DMS 273 treated with DMSO at 0.1 percent for 48 hours (cell line): ENCODE results near the gene ST6GALNAC5.
"Not testable (repeated sequence)": the region's sequence is repeated elsewhere in the genome, so short reads cannot be mapped to it uniquely, and the experiment has no call there.

ENCODE experiments used
- DNase-seq: peaks from one replicate; lab custom pipeline; 2025; lab: John Stamatoyannopoulos, UW

The ST6GALNAC5 gene

DNA sequence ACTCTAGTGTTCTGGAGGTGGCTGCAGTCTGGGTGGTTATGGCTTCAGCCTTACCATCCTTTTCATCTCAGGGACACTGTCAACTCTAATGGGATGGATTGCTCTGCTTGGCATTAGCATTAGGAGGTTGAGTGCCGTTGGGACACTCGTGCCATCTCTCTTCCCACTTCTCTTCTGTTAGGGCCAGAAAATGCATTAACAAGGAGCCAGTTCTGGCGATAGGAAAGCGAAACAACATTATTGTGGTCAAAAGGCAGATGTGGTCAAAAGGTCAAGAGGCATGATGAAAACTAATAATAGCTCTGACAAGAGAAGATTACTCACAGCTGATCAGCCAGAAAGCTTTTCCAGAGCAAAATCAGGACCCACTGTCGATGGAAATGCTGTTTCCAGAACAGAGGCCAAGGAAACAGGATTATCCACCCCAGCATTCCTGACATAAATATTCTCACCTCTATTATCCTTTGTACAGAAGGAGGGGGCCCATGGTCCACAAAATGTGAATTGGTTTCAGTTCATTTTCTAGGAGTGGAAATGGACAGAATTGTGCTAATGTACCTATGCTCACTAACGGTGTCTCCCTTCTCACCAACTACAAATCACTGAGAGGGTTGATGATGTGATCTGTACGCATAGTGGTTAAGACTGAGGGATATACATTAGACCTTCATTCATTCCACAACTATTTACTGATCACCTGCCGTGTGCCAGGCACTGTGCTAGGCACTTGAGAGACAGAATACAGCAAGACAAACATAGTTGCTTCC, 72.0 kb downstream of the ST6GALNAC5 start:
- no peak for DNase-seq

DNA sequence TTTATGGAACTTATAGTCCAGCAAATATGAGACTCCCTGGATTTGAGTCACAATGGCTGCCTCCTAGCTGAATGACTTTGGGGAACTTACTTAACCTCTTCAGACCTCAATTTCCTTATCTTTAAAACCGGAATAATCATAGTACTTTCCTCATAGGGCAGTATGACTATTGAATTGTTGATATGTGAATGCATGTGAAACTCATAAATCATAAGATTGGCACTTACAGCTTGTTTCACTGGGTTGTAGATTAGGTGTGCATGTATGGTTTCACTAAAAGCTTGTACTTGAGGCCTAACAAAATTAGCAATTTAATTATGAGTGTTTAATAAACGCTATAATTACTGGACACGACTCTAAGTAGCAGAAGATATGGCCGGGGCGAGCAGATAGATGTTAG, 72.5 kb downstream of the ST6GALNAC5 start:
- DNase-seq = no peak

DNA sequence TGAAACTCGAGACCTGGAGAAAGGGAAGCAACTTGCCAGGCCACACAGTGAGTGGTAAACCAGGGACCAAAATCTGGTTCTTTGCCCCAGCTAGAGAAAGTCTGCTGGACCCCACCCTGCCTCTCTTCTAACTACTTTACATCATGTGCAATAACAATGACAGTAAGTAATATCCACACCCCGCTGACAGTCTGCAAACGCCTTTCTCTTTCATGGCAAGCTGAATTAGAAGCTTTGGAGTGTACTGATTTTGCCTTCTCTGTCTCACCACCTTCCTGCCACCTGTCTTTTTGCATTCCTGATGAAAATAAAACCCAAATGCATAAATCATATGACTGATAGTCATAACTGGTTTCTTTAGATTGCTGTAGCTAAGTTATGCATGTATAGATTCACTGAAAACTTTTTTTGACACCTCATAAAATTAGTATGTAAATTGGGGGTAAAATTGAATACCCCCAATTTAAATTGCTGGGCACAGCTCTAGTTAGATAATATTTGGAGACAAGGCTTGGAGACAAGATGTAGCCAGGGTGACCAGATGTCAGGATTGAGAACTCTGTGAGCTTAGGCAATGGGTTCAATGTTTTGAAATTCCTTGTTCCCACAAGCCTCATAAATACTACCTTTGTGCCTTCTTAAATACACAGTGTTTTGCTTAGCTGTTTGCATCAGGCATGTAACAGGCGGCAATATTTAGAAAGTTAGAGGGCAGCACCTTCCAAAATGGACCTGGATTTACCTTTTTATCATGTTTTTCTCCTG, 73.5 kb downstream of the ST6GALNAC5 start:
- no peak for DNase-seq

DNA sequence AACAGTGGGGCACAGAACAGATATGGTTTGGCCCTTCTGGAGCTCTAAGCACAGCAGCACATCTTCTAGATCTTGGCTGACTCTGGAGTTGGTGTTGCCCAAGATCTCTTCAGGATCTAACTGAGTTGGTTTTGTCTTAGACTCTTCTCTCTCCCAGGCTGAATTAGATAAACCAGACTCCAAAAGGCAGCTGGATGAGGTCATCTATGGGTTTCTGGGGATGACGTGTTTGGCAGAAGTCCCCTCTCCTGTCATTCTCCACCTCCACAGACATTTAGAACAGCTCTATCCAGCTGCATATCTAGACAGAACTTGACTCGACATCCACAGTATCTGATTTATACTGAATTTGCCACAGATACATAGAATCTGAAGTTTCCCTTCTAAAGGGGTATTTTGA, 75.3 kb downstream of the ST6GALNAC5 start:
- DNase-seq = no peak

DNA sequence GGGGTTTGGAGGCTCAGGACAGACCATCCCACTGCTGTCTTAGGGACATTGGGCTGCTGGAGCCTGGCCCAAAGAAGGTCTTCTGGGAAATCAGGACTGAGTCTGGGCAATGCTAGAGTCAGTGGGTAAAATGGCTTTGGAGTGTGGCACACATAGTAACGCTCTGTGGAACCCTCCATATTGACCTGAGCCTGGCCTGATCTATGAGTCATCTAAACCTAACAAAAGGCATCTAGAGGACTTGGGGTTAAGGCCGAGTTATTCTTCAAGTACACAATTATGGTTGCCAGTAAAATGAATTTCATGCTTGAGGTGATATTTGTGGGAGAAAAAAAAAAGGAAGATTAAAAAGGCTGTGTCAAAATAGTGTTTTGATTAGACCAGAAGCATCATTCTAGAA, 77.7 kb downstream of the ST6GALNAC5 start:
- no peak for DNase-seq

DNA sequence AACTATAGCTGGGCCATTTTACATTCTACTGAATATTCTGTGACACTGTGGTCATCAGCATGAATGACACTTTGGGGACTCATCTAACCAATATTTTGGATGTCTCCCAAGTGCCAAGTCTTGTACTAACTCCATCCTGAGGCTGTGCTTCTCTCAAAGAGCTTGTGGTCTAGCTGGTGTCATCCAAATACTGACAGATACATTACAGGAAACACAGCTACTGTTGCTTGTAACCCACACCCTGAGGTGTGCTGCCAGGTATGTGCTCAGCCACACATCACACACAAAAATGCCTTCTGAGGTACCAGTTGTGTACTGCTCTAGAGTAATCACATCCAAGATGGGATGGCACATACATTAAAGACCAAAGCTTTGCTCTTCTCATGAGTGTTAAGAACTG, 81.6 kb downstream of the ST6GALNAC5 start:
- no peak for DNase-seq

DNA sequence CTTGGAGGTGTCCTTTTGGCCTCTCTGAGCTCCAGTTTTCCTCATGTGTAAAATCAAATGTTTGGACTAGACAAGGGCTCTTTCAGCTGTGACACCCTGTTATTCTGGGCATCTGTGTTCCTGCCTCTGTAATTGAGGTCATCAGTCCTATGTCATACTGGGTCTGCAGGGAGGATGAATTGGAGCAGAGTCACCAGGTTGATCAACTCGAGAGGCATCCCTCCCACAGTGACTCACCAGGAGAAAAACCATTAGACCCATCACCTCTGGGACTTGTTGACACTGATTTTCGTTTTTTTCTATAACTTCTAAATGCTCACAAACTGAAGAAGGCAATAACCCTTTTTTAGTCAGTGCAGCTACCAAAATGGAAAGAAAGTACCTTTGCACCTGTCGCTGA, 82.2 kb downstream of the ST6GALNAC5 start:
- no peak for DNase-seq

DNA sequence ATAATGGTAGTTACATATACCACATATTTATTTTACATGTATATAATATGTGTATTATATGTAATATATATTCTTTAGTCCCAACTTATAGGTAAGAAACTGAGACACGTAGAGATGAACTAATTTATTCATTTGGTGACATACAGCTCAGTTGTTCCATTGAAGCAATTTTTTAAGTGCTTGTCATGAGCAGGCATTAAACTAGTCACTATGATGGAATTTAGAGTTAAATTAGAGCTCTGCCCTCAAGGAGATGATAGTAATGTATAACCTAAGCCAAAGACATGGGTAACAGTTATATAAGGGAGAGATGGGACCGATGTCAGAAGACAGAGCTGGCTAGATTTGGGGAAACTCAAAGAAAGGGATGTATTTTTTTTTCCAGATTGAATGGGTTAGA, 83.0 kb downstream of the ST6GALNAC5 start:
- no peak for DNase-seq

DNA sequence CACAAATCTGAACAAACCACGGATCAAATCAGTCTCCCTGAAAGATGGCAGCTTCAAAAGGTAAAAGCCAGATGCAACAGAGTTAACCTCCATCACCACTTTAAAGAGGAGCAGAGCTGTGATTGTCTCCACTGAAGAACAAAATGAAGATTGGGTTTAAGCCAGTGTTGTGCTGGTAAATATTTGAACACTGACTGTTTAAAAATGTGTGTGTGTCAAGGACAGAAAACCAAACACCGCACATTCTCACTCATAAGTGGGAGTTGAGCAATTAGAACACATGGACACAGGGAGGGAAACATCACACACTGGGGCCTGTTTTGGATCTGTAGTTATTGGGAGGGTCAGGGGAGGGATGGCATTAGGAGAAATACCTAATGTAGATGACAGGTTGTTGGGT, 83.9 kb downstream of the ST6GALNAC5 start:
- no peak for DNase-seq

DNA sequence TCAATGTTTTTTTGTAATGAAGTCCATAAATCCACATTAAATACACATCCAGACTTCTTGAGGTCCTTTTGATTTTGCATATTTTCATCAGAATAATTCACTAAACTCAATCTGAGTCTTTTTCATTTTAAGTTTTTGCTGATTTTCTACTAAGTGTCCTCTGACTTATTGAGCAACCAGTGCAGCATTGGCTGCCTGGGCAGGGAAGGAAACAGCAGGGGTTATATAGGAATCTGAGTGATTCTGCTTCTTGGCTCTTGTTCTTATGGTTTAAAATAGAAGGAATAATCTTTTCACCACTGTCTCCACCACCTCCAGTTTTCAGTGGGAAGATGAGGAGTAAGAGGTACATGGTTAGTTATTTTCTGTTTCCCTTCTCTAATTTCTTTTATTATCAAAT, 88.4 kb downstream of the ST6GALNAC5 start:
- no peak for DNase-seq

DNA sequence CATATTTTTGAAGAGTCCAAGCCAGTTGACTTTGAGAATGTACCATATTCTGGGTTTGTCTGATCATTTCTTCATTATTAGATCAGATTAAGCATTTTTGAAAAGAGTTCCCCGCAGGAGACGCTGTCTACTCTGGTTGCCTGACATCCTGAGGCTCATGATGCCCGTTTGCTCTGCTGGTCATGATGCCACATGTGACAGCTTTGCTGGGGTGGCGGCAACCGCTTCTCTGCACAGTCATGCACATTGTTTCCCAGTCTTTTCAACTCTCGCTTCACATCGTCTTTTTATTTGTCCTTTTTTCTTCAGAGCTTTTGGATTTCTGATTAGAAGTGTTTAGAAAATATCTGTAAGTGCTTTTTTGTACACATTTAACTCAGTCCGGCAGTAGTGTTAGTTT, 90.7 kb downstream of the ST6GALNAC5 start:
- DNase-seq = no peak

DNA sequence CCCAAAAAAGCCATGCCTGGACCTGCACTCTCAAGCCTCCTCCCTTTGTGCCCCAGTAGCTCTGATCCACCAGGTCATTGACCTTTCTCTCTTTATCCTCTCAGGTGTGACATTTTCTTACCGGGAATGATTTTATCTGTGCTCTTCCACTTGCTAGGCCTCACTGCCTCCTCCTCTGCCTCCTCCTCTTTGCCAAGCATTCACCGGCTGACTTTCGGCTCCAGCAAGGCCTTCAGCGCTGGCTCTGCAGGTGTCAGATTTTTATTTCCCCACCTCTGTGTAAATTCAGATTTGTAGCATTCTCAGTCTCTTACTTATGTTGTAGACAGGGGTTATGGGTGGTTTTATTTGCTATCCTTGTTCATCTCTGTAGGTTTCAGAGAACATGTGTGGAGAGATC, 91.5 kb downstream of the ST6GALNAC5 start:
- no peak for DNase-seq

DNA sequence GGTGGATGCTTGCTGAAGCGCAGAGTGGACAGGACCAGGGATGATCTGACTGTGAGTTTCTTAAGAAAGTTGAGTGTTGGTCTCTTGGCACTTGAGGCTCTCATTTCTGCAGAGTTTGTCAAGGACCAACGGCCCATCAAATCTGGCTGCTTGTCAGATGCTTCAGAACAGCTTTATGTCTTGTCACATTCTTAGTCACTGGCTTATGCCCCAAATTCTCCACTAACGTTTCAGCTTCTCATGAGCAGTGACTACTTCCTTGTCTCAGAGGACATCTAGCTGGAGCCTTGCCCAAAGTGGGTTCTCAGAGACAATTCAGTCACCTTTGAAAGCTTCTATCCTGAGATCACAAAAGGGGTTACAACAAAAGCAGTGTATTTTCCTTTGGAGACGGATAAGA, 92.3 kb downstream of the ST6GALNAC5 start:
- DNase-seq = no peak

DNA sequence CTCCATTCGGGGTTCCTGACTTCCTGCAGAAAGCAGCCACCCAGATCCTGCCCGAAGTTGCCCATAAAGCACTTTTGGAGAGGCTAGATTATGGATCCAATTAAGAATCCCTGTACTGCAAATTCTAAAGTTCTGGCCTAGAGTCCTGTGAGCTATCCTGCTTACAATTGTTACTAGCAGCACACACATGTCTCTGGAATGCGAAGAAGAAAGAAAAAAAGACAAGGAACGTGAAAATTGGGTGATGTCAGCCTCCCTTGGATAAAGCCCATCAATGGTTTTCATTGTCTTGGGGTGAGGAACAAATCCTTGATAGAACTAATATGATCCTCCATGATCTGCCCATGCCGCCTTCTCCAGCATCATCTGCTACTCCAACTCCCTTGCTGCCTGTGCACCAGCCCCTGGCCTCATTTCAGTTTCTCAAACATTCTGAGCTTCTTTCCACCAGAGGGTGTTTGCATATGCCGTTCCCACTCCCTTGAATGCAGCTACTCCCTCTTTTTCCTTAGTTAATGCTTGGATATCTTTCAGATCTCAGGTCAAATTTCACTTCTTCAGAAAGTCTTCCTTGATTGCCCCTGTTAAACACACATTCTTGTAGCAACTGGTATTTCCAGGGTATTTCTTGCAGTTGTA, 94.0 kb downstream of the ST6GALNAC5 start:
- DNase-seq = no peak

DNA sequence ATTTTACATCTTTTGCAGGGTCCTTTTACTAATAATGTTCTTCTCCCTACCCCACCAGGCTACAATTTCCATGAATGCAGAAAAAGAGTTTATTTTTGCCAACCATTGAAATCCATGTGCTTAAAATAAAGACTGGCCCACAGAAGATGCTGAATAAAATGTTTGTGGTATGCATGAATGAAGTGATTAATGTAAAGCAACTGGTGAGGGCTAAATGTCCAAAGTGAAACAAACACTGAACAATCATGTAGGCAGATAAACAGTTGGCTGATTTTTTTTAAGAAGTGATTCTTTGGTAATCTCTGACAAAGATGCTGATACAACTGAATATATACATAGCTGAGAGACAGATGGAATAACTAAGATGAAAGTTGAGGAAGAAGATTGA, 94.5 kb downstream of the ST6GALNAC5 start:
- no peak for DNase-seq

DNA sequence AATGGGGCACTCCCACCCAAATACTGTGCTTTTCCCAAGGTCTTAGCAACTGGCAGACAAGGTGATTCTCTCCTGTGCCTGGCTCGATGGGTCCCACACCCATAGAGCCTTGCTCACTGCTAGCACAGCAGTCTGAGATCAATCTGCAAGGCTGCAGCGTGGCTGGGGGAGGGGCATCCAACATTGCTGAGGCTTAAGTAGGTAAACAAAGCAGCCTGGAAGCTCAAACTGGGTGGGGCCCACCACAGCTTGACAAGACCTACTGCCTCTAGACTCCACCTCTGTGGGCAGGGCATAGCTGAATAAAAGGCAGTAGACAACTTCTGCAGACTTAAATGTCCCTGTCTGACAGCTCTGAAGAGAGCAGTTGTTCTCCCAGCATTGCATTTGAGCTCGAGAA, 114.0 kb downstream of the ST6GALNAC5 start:
- DNase-seq = not testable (repeated sequence)

DNA sequence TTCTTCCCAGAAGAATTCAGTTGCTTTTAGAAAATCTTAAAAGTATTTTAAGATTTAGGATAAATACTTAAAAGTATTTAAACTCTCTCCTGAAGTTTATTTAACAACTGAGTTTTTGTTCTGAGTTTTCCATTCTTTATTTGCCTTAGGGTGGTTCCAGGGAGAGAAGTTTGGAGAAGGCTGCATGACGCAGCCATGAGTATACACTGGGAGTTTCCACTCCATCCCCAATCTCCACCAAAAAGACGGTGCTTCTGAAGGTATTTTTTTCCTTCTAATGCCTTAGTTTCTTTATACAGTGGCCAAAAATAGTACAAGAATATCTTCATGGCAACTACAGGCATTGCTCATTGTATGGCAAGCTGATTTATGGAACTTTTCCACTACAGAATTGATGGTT, 122.7 kb downstream of the ST6GALNAC5 start:
- DNase-seq = no peak

DNA sequence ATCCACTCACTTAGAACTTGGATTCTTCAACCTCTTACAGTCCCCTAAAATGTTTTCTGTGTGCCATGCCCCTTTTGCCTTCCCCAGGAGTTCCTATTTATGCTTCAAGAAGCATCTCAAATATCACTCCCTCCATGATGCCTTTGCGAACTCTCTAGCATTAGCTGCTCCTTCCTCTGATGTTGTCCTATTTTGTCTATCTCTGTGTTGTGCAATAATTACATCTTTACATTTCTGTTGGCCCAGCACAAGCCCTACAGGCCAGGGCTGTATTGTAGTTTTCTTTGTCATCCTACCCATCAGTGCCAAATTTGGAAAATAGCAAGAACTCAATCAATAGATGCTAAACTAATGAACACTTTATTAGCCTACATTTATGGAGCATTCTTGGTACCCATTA, 125.8 kb downstream of the ST6GALNAC5 start:
- no peak for DNase-seq

DNA sequence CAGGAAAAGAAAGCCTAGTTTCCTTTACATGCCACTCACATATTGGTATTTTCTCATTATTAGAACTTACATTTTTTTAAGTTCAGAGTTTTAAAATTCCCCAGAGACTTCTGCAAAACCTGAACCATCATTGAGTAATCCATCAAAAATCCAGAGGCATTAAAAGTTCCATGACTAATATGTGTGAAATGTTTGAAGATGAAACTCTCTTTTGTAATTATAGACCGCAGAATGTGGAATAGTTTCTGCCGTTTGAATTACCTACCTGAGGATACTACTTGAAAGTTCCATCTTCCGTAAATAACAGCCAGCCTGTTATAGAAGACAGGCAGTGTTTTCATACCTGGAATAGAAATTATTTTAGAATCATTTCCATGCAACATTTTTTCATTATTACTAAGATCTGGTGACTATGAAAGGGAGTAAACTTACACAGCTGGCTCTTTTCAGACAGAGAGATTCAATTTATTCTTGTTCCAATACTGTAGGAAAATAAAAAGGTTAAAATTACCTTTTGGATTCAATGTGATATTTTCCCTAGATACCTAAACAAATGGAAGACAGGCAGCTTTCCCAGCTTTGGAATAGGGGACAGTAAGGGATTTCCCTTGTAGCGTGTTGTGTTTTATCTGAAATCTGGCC, 131.4 kb downstream of the ST6GALNAC5 start:
- no peak for DNase-seq

DNA sequence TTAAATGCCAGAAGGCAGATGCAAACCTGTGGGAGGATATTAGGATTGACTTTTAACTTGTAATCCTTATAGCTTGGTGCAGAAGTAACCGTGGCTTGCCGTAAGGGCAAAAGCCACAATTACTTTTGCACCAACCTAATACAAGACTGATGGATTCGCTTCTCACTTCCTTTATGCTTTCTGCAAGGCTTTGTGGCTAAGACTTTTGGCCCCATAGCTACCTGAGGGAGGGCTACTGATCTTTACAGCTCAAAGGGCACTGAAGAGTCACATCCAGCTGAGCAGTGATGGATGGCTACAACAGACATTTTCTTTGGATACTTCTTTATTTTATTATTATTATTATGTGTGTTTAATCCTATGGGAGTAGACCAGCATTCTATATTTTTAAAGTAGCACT, 140.4 kb downstream of the ST6GALNAC5 start:
- DNase-seq = no peak

DNA sequence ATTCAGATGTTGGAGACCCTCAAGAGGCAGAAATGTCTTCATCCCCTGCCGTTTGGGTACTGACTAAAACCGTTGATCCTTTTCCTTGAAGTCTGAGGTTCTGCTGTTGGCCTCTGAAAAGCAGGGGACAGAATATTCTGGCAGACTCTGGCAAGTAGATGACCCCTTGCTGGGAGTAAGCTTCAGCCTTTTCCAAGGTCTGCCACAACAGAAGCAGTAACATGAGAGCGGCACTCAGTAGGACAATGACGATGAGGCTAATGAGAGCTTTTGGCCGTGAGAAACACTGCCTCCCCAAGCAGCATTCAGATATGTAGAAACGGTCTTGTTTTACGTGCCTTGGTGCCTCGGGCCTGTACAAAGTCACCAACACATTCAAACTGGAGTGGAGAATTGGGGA, 143.7 kb downstream of the ST6GALNAC5 start:
- no peak for DNase-seq

DNA sequence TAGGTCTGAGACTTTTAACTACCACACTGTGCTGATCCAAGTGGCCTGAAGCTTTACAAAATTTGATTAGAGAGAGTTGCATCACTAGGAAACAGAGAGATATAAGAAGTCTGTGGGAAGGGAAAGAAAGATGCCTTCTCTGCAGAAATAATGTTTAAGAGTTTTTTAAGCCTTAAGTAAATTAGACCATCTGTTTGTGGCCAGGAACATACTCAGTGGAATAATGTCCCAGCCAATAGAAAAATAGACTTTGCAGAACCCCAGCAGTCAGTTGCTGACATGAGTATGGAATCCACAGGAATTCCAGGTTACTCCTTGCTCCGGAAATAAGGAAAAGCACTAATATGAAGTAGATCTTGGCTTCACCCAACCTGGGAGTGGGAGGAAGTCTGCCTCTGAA, 144.8 kb downstream of the ST6GALNAC5 start:
- no peak for DNase-seq
